Astrocyte (in vitro differentiated cells and primary cell): ENCODE results near the gene ITLN1. TPM values are rescaled to one million over a fixed set of nuclear protein-coding genes. Genes with fewer than 3 reads are reported as not detected.

Experiments used
- DNase-seq: peaks from one replicate; pipeline ENCODE4 v3.0.0-alpha.2; 2010; ENCODE audit warnings: low read depth
- FAIRE-seq: peaks from 2 replicates; lab custom pipeline; 2011; peaks lifted over from hg19 to GRCh38; lab: Jason Lieb, UNC
- H2AFZ ChIP-seq: 2 replicates; pipeline ENCODE4 v1.6.0; 2012; ENCODE audit warnings: low read depth, low read length, inconsistent platforms
- H3K27ac ChIP-seq: 2 replicates; pipeline ENCODE4 v1.5.1; 2011; ENCODE audit warnings: low read depth, low read length, inconsistent platforms
- H3K27me3 ChIP-seq: 2 replicates; pipeline ENCODE4 v1.6.0; 2011; ENCODE audit warnings: low read length, inconsistent platforms; ENCODE audit not compliant: insufficient read depth
- H3K36me3 ChIP-seq: 2 replicates; pipeline ENCODE4 v1.5.1; 2011; ENCODE audit warnings: low read length, inconsistent platforms; ENCODE audit not compliant: insufficient read depth
- H3K4me1 ChIP-seq: 2 replicates; pipeline ENCODE4 v1.5.1; 2011; ENCODE audit warnings: low read length, inconsistent platforms; ENCODE audit not compliant: insufficient read depth
- H3K4me2 ChIP-seq: 2 replicates; pipeline ENCODE4 v1.6.0; 2012; ENCODE audit warnings: low read length, inconsistent platforms
- H3K4me3 ChIP-seq: 2 replicates; pipeline ENCODE4 v1.5.1; 2011; ENCODE audit warnings: low read depth, mild to moderate bottlenecking, low read length, inconsistent platforms; ENCODE audit not compliant: insufficient read depth
- H3K79me2 ChIP-seq: 2 replicates; pipeline ENCODE4 v1.6.0; 2012; ENCODE audit warnings: mild to moderate bottlenecking, low read length, inconsistent platforms; ENCODE audit not compliant: insufficient read depth
- H3K9ac ChIP-seq: 2 replicates; pipeline ENCODE4 v1.6.0; 2012; ENCODE audit warnings: mild to moderate bottlenecking, low read length, inconsistent platforms
- H3K9me3 ChIP-seq: 2 replicates; pipeline ENCODE4 v1.5.1; 2012; ENCODE audit warnings: low read depth, mild to moderate bottlenecking, low read length, inconsistent platforms; ENCODE audit not compliant: insufficient read depth
- H4K20me1 ChIP-seq: 2 replicates; pipeline ENCODE4 v1.6.0; 2012; ENCODE audit warnings: low read length, inconsistent platforms; ENCODE audit not compliant: insufficient read depth
- H3K27ac Mint-ChIP-seq: one replicate; pipeline ENCODE4 v1.8.0; 2021; ENCODE audit warnings: mild to moderate bottlenecking, mixed read lengths; ENCODE audit not compliant: unreplicated experiment
- H3K27me3 Mint-ChIP-seq: one replicate; pipeline ENCODE4 v1.8.0; 2021; ENCODE audit warnings: low read depth, mixed read lengths; ENCODE audit not compliant: unreplicated experiment
- H3K36me3 Mint-ChIP-seq: one replicate; pipeline ENCODE4 v1.8.0; 2021; ENCODE audit warnings: low read depth, mixed read lengths; ENCODE audit not compliant: unreplicated experiment
- H3K4me1 Mint-ChIP-seq: one replicate; pipeline ENCODE4 v1.8.0; 2021; ENCODE audit warnings: low read depth, mixed read lengths; ENCODE audit not compliant: unreplicated experiment
- H3K4me3 Mint-ChIP-seq: one replicate; pipeline ENCODE4 v1.8.0; 2021; ENCODE audit warnings: mild to moderate bottlenecking, moderate library complexity, mixed read lengths; ENCODE audit not compliant: unreplicated experiment
- H3K9me3 Mint-ChIP-seq: one replicate; pipeline ENCODE4 v1.8.0; 2021; ENCODE audit warnings: mild to moderate bottlenecking, mixed read lengths; ENCODE audit not compliant: unreplicated experiment
- EZH2 ChIP-seq: IDR thresholded peaks from 2 replicates; pipeline ENCODE4 v1.6.1; 2012; ENCODE audit warnings: mild to moderate bottlenecking, low read length, inconsistent platforms; ENCODE audit not compliant: insufficient read depth
- total RNA-seq: library from RNA; stranded (reverse); gene quantifications from 2 replicates; pipeline ENCODE4 v1.2.1, GENCODE V29; 2021
- TF ChIP-seq, protein P1 (sequence below): IDR thresholded peaks from 2 replicates; pipeline ENCODE4 v1.5.1; 2011; ENCODE audit warnings: low read depth, mild to moderate bottlenecking, inconsistent platforms, low read length, moderate library complexity; ENCODE audit not compliant: insufficient read depth

Gene ITLN1
- total RNA-seq, 1 donor from 2014 or later = not detected

DNA sequence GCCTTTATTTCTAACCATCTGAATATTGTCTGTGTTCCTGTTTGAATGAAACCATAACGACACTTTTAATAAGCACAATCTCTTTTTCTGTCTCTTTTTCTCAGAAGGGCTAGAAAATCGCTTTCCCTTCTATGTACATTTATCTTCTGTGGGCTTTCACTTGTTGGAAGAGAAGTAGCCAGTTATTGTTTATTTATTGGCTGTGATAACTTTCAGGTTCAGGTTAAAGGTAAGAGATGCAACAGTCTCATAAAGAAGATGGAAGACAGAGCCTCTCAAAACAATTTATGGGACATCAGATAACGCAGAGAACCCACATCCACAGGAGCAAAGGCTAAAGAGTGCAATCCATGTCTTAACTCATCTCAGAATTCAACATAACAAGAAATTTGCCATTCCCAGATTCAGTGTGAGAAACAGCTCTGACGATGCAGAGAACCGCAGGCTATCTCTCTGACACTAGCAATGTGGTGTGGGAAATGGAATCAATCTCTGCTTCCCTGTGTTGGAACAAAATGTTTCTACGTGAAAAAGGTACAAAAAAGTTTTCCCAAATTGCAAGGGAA, 18.2 kb downstream of the ITLN1 start:
- H3K27me3 ChIP-seq = no peaks in the 10 kb centered on the region
- H4K20me1 ChIP-seq = no peaks in the 10 kb centered on the region
- no peaks in the 10 kb centered on the region for H3K4me1 Mint-ChIP-seq
- TF ChIP-seq, protein P1, sequence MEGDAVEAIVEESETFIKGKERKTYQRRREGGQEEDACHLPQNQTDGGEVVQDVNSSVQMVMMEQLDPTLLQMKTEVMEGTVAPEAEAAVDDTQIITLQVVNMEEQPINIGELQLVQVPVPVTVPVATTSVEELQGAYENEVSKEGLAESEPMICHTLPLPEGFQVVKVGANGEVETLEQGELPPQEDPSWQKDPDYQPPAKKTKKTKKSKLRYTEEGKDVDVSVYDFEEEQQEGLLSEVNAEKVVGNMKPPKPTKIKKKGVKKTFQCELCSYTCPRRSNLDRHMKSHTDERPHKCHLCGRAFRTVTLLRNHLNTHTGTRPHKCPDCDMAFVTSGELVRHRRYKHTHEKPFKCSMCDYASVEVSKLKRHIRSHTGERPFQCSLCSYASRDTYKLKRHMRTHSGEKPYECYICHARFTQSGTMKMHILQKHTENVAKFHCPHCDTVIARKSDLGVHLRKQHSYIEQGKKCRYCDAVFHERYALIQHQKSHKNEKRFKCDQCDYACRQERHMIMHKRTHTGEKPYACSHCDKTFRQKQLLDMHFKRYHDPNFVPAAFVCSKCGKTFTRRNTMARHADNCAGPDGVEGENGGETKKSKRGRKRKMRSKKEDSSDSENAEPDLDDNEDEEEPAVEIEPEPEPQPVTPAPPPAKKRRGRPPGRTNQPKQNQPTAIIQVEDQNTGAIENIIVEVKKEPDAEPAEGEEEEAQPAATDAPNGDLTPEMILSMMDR = no peak
- no peak for TF ChIP-seq EZH2
- no peaks in the 10 kb centered on the region for H3K36me3 Mint-ChIP-seq
- H3K9me3 Mint-ChIP-seq = no peaks in the 10 kb centered on the region
- no peak overlapping the region for H3K4me3 ChIP-seq
- H3K27ac ChIP-seq = no peak overlapping the region
- H3K36me3 ChIP-seq = no peaks in the 10 kb centered on the region
- no peak for FAIRE-seq
- DNase-seq = no peak
- H3K27ac Mint-ChIP-seq = no peak overlapping the region
- peaks cover 11% of the 10 kb centered on the region for H3K27me3 Mint-ChIP-seq
- no peaks in the 10 kb centered on the region for H3K4me1 ChIP-seq
- no peak overlapping the region for H3K4me3 Mint-ChIP-seq
- H3K4me2 ChIP-seq = no peak overlapping the region
- no peak overlapping the region for H2AFZ ChIP-seq
- no peaks in the 10 kb centered on the region for H3K79me2 ChIP-seq
- no peak overlapping the region for H3K9ac ChIP-seq
- no peaks in the 10 kb centered on the region for H3K9me3 ChIP-seq

DNA sequence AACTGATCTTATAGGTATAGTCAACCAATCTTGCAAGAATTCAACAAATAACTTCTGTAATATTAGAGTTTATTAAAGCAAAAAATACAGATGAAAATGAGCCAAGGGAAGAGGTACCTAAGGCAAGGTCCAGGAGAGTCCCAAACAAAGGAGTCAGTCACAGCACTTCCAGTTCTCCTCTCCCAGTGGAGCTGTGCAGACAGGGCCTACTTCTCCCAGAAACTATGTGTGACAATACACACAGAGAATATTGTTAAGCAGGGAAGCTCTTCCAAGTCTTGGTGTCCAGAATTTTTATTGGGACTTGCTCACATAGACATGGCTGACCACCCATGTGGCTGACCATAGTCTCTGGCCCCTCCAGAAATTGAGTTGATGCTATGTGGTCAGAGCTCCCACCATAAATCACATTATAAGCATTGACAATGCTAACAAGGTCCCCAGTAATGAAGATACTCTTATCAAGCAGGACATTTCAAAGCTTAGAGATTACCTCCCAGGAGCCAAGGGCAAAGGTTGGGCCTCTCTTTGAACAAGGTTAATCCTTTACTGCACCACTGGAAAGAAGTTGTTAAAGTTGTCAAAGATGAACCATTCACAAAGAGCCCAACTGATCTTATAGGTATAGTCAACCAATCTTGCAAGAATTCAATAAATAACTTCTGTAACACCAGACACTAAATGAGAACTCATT, 18.8 kb downstream of the ITLN1 start:
- no peaks in the 10 kb centered on the region for H4K20me1 ChIP-seq
- Mint-ChIP-seq H3K27me3 (peaks cover 12% of the 10 kb centered on the region), H3K4me3 (no peak overlapping the region), H3K27ac (no peak overlapping the region), H3K36me3 (no peaks in the 10 kb centered on the region), H3K4me1 (no peaks in the 10 kb centered on the region), H3K9me3 (no peaks in the 10 kb centered on the region)
- H3K9me3 ChIP-seq = no peaks in the 10 kb centered on the region
- H3K79me2 ChIP-seq = no peaks in the 10 kb centered on the region
- FAIRE-seq (no peak), DNase-seq (no peak)
- H3K27ac ChIP-seq = no peak overlapping the region
- TF ChIP-seq, protein P1 = no peak
- no peak for TF ChIP-seq EZH2
- H3K27me3 ChIP-seq = no peaks in the 10 kb centered on the region
- H3K4me1 ChIP-seq = no peaks in the 10 kb centered on the region
- no peak overlapping the region for H3K4me2 ChIP-seq
- H3K4me3 ChIP-seq = no peak overlapping the region
- H3K36me3 ChIP-seq = no peaks in the 10 kb centered on the region
- no peak overlapping the region for H2AFZ ChIP-seq
- H3K9ac ChIP-seq = no peak overlapping the region

DNA sequence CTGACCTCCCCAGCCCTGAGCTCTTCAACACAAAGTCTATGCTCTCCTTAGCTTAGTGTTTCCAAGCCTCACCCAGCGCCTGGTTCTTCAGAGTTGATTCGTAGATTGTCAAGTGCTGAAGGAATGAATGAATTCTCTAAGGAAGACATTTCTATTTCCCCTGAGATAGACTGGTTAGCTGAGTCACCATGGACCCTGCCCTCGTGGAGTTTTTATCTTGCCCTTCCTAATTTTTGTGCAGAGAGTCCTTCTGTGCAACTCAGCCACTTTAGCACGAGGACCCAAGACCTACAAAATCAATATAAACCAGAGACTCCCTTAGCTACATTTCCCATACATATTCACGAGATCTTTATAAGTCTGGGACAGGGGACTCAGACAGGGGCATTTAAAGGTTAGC, 19.6 kb downstream of the ITLN1 start:
- Histone ChIP-seq H3K4me1 (no peaks in the 10 kb centered on the region), H3K4me3 (no peak overlapping the region), H3K9ac (no peak overlapping the region), H3K36me3 (no peaks in the 10 kb centered on the region), H4K20me1 (no peaks in the 10 kb centered on the region), H3K4me2 (no peak overlapping the region), H2AFZ (no peak overlapping the region), H3K9me3 (no peaks in the 10 kb centered on the region), H3K27ac (no peak overlapping the region), H3K27me3 (no peaks in the 10 kb centered on the region), H3K79me2 (no peaks in the 10 kb centered on the region)
- no peak for DNase-seq
- Mint-ChIP-seq H3K4me3 (no peak overlapping the region), H3K27ac (no peak overlapping the region), H3K27me3 (peaks cover 12% of the 10 kb centered on the region), H3K4me1 (no peaks in the 10 kb centered on the region), H3K9me3 (no peaks in the 10 kb centered on the region), H3K36me3 (no peaks in the 10 kb centered on the region)
- FAIRE-seq = no peak
- TF ChIP-seq EZH2 = no peak
- TF ChIP-seq, protein P1 = no peak
